Measurements from ENCODE around the gene CACNB1. TPM values are rescaled to one million over a fixed set of nuclear protein-coding genes. Genes with fewer than 3 reads are reported as not detected.

Gene CACNB1
- total and polyA plus RNA-seq, 12 donors, result 0.85 to 28.8 (median 5.6) TPM

GRCh38 chr17:39194985-39195524, 2.4 kb downstream of the CACNB1 start:
- no peak for TF ChIP-seq CTCF (IDR thresholded peaks at IDR 0.05)
- no peak for TF ChIP-seq POLR2A (IDR thresholded peaks at IDR 0.05)
- Histone ChIP-seq H3K9me3 (replicated peaks in 1 of 3) (no peaks in the 10 kb centered on the region), H3K4me3 (no peak overlapping the region), H3K4me1 (replicated peaks in 1 of 2) (peaks cover 14 to 15% of the 10 kb centered on the region in 2 donors), H3K27ac (peak overlapping the region in 2 of 5 donors; percentile 38 to 55), H3K36me3 (replicated peaks in 1 of 2) (peaks cover 0 to 12% of the 10 kb centered on the region in 2 donors), H3K27me3 (no peaks in the 10 kb centered on the region)
- intact Hi-C loops (cut with DNase I), result no loop called here
- DNase-seq, result peak in 1 of 7 donors; percentile 19
- whole genome bisulfite sequencing, 4 donors, result 64 to 75% (median 69%) methylated on average over 7 to 10 of the region's 10 CpGs

GRCh38 chr17:39194089-39194984, 3.1 kb downstream of the CACNB1 start:
- peaks cover 11 to 12% of the 10 kb centered on the region in 2 donors for H3K4me1 ChIP-seq (replicated peaks in 1 of 2)
- H3K36me3 ChIP-seq (replicated peaks in 1 of 2), result peaks cover 0 to 13% of the 10 kb centered on the region in 2 donors
- no peak overlapping the region for H3K4me3 ChIP-seq
- peak; percentile 75 to 92 (median 82) for DNase-seq
- H3K9me3 ChIP-seq (replicated peaks in 1 of 3), result no peaks in the 10 kb centered on the region
- no peaks in the 10 kb centered on the region for H3K27me3 ChIP-seq
- H3K27ac ChIP-seq, result peak overlapping the region in 2 of 5 donors; percentile 38 to 55
- TF ChIP-seq CTCF (IDR thresholded peaks at IDR 0.05), result peak in 5 of 6 experiments; percentile 39 to 55 (median 43)
- TF ChIP-seq POLR2A (IDR thresholded peaks at IDR 0.05), result no peak
- 46 to 61% (median 54%) methylated on average over 13 to 20 of the region's 20 CpGs for WGBS, 4 donors
- intact Hi-C loops (cut with DNase I), result no loop called here

GRCh38 chr17:39193346-39193745, 4.1 kb downstream of the CACNB1 start:
- H3K27ac ChIP-seq, result no peak overlapping the region
- peak in 1 of 7 donors; percentile 14 for DNase-seq
- TF ChIP-seq POLR2A (IDR thresholded peaks at IDR 0.05), result no peak
- no peak for TF ChIP-seq CTCF (IDR thresholded peaks at IDR 0.05)
- H3K36me3 ChIP-seq (replicated peaks in 1 of 2), result peaks cover 0 to 18% of the 10 kb centered on the region in 2 donors
- WGBS, 4 donors, result 80 to 84% (median 83%) methylated on average over 1 to 10 of the region's 10 CpGs
- peaks cover 10 to 11% of the 10 kb centered on the region in 2 donors for H3K4me1 ChIP-seq (replicated peaks in 1 of 2)
- no peaks in the 10 kb centered on the region for H3K27me3 ChIP-seq
- H3K4me3 ChIP-seq, result no peak overlapping the region
- intact Hi-C loops (cut with DNase I), result no loop called here
- H3K9me3 ChIP-seq (replicated peaks in 1 of 3), result no peaks in the 10 kb centered on the region

GRCh38 chr17:39192901-39193300, 4.6 kb downstream of the CACNB1 start:
- WGBS, 4 donors, result 92 to 96% (median 94%) methylated on average over 16 of the region's 16 CpGs
- intact Hi-C loops (cut with DNase I), result no loop called here

More at GRCh38 chr17:39192901-39193300, 4.6 kb downstream of the CACNB1 start:
- no peak overlapping the region for H3K27ac ChIP-seq
- TF ChIP-seq POLR2A (IDR thresholded peaks at IDR 0.05) (no peak), CTCF (IDR thresholded peaks at IDR 0.05) (no peak)
- H3K27me3 ChIP-seq, result no peaks in the 10 kb centered on the region
- H3K36me3 ChIP-seq (replicated peaks in 1 of 2), result peaks cover 0 to 20% of the 10 kb centered on the region in 2 donors
- no peak overlapping the region for H3K4me3 ChIP-seq
- DNase-seq, result no peak
- no peaks in the 10 kb centered on the region for H3K9me3 ChIP-seq (replicated peaks in 1 of 3)
- H3K4me1 ChIP-seq (replicated peaks in 1 of 2), result peaks cover 9 to 10% of the 10 kb centered on the region in 2 donors

All from adrenal gland (tissue), 12 donors.